PC-9 (cell line): Measurements from ENCODE around the gene NKPD1.

Experiments
- EZH2 ChIP-seq: fragments of 200-600 bp; sonication (generic); IDR thresholded peaks from 2 replicates; pipeline ENCODE4 v1.8.0; 2017; ENCODE audit warnings: antibody characterized with exemption, low read depth
- TF ChIP-seq, protein P1 (sequence below): fragments of 200-600 bp; sonication (generic); conservative IDR thresholded peaks from 2 replicates; pipeline ENCODE4 v1.6.1; 2017; ENCODE audit warnings: mixed run types, antibody characterized with exemption, mild to moderate bottlenecking, moderate library complexity

- TF ChIP-seq, protein P1, sequence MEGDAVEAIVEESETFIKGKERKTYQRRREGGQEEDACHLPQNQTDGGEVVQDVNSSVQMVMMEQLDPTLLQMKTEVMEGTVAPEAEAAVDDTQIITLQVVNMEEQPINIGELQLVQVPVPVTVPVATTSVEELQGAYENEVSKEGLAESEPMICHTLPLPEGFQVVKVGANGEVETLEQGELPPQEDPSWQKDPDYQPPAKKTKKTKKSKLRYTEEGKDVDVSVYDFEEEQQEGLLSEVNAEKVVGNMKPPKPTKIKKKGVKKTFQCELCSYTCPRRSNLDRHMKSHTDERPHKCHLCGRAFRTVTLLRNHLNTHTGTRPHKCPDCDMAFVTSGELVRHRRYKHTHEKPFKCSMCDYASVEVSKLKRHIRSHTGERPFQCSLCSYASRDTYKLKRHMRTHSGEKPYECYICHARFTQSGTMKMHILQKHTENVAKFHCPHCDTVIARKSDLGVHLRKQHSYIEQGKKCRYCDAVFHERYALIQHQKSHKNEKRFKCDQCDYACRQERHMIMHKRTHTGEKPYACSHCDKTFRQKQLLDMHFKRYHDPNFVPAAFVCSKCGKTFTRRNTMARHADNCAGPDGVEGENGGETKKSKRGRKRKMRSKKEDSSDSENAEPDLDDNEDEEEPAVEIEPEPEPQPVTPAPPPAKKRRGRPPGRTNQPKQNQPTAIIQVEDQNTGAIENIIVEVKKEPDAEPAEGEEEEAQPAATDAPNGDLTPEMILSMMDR = no peak
- no peak for TF ChIP-seq EZH2
Observed at GRCh38 chr19:45166723-45167252, 6.0 kb upstream of the NKPD1 start.
